B cell (primary cell): ENCODE data around the gene ACSM6. TPM values are rescaled to one million over a fixed set of nuclear protein-coding genes. Genes with fewer than 3 reads are reported as not detected.

Source experiments
- ATAC-seq: fragments of 200-7000 bp; cut with Tn5 transposase; one replicate; pipeline ENCODE4 v1.10.0; 2021; ENCODE audit warnings: low read depth, mild to moderate bottlenecking, moderate number of reproducible peaks, moderate library complexity
- CTCF ChIA-PET: fragments of 350-600 bp; sonication (Branson Sonifier 250); formaldehyde crosslinking; loops from one replicate; lab custom pipeline; 2021; ENCODE audit warnings: antibody characterized with exemption, inconsistent platforms; lab: Charles Lee
- POLR2A ChIA-PET: fragments of 350-600 bp; sonication (Branson Sonifier 250); formaldehyde crosslinking; loops from one replicate; lab custom pipeline; 2021; ENCODE audit warnings: antibody characterized with exemption; lab: Charles Lee
- DNase-seq: peaks from one replicate; pipeline ENCODE4 v3.0.0; 2013
- H2AFZ ChIP-seq: 2 replicates; pipeline ENCODE4 v1.6.1; 2012; ENCODE audit warnings: mild to moderate bottlenecking, low read depth, low read length; ENCODE audit not compliant: insufficient read depth, poor library complexity, severe bottlenecking
- H3K27ac ChIP-seq, 2 donors: 1 replicate in 1 of 2; 2 replicates in 1 of 2; pipeline ENCODE4 v1.5.1; 2012 to 2013; ENCODE audit warnings: low read length in 2 of 2, mild to moderate bottlenecking in 2 of 2, moderate library complexity in 1 of 2
- H3K27me3 ChIP-seq, 4 experiments: fragments of 200-600 bp in 1 of 4; sonication (generic) in 1 of 4; replicated peaks in 1 of 4; 1 replicate in 2 of 4; 2 replicates in 2 of 4; pipeline versions ENCODE4 v1.6.1 to v1.7.0; 2013 to 2016; ENCODE audit warnings: low read length in 3 of 4, mild to moderate bottlenecking in 2 of 4, mixed read lengths in 1 of 4, moderate library complexity in 1 of 4; ENCODE audit not compliant: insufficient read depth in 4 of 4, control insufficient read depth in 3 of 4; ENCODE audit errors: control extremely low read depth in 1 of 4
- H3K36me3 ChIP-seq, 2 experiments: replicated peaks in 1 of 2; 1 replicate in 1 of 2; 2 replicates in 1 of 2; pipeline versions ENCODE4 v1.6.1 to v1.7.1; 2013; ENCODE audit warnings: low read length in 1 of 2; ENCODE audit not compliant: insufficient read depth in 2 of 2, control insufficient read depth in 1 of 2; ENCODE audit errors: control extremely low read depth in 1 of 2, extremely low read depth in 1 of 2
- H3K4me1 ChIP-seq, 2 donors: fragments of 200-600 bp in 1 of 2; sonication (generic) in 1 of 2; 1 replicate in 1 of 2; 2 replicates in 1 of 2; pipeline versions ENCODE4 v1.5.1 to v1.6.1; 2013 to 2017; ENCODE audit warnings: low read length in 2 of 2; ENCODE audit not compliant: control insufficient read depth in 2 of 2, insufficient read depth in 2 of 2
- H3K4me2 ChIP-seq: replicated peaks from 2 replicates; pipeline ENCODE3; 2012; ENCODE audit warnings: mild to moderate bottlenecking, low read depth, low read length; ENCODE audit not compliant: poor library complexity, severe bottlenecking
- H3K4me3 ChIP-seq, 5 experiments: fragments of 200-600 bp in 1 of 5; sonication (generic) in 1 of 5; 1 replicate in 3 of 5; 2 replicates in 2 of 5; pipeline versions ENCODE4 v1.5.1 to v1.7.0; 2011 to 2016; ENCODE audit warnings: low read length in 4 of 5, mild to moderate bottlenecking in 4 of 5, low read depth in 2 of 5, control low read depth in 1 of 5, moderate library complexity in 1 of 5; ENCODE audit not compliant: insufficient read depth in 1 of 5; ENCODE audit errors: control extremely low read depth in 1 of 5, extremely low read depth in 1 of 5
- H3K79me2 ChIP-seq: fragments of 200-600 bp; sonication (generic); one replicate; pipeline ENCODE4 v1.6.0; 2016; ENCODE audit warnings: low read length; ENCODE audit not compliant: control insufficient read depth, insufficient read depth
- H3K9ac ChIP-seq: fragments of 200-600 bp; sonication (generic); 2 replicates; pipeline ENCODE4 v1.6.1; 2017; ENCODE audit warnings: mild to moderate bottlenecking, low read length, moderate library complexity
- H3K9me3 ChIP-seq, 3 donors: one replicate each; pipeline versions ENCODE4 v1.6.1 to v1.7.1; 2013; ENCODE audit warnings: low read length in 2 of 3; ENCODE audit not compliant: control insufficient read depth in 2 of 3, insufficient read depth in 1 of 3; ENCODE audit errors: control extremely low read depth in 1 of 3
- H4K20me1 ChIP-seq: 2 replicates; pipeline ENCODE4 v1.6.0; 2012; ENCODE audit warnings: mild to moderate bottlenecking, low read length; ENCODE audit not compliant: insufficient read depth, control insufficient read depth, poor library complexity, severe bottlenecking
- H3K27ac Mint-ChIP-seq: one replicate; pipeline ENCODE4 v1.8.0; 2021; ENCODE audit warnings: mixed read lengths
- H3K27me3 Mint-ChIP-seq: one replicate; pipeline ENCODE4 v1.8.0; 2021; ENCODE audit warnings: mixed read lengths
- H3K4me1 Mint-ChIP-seq: one replicate; pipeline ENCODE4 v1.8.0; 2021; ENCODE audit warnings: mixed read lengths
- H3K4me3 Mint-ChIP-seq: one replicate; pipeline ENCODE4 v1.8.0; 2021; ENCODE audit warnings: mixed read lengths
- H3K9me3 Mint-ChIP-seq: one replicate; pipeline ENCODE4 v1.8.0; 2022; ENCODE audit warnings: mixed read lengths; ENCODE audit not compliant: insufficient read depth
- EZH2 ChIP-seq: IDR thresholded peaks from 2 replicates; pipeline ENCODE4 v1.6.1; 2012; ENCODE audit warnings: borderline replicate concordance, low read depth, mild to moderate bottlenecking, moderate library complexity, low read length; ENCODE audit not compliant: insufficient read depth, poor library complexity, severe bottlenecking
- WGBS: methylation state at CpG from one replicate; pipeline ENCODE4 v1.1.5; 2013; ENCODE audit warnings: missing lambda C conversion rate; ENCODE audit not compliant: insufficient coverage; 5-methylcytosine and 5-hydroxymethylcytosine counted together
- intact Hi-C: fragments of 100-400 bp; cut with micrococcal nuclease; formaldehyde crosslinking; loops from one replicate; pipeline ENCODE4 v1.10.0; 2022
- polyA plus RNA-seq: library from polyadenylated mRNA; depleted of rRNA; stranded (reverse); fragments of >200 nt; gene quantifications from 2 replicates; pipeline ENCODE4 v1.2.3, GENCODE V29; 2012
- total RNA-seq, 2 donors: library from RNA; stranded (reverse); fragments of 120-200 nt in 1 of 2; gene quantifications; 1 replicate in 1 of 2; 2 replicates in 1 of 2; pipeline versions ENCODE4 v1.2.3 to v1.2.4, GENCODE V29; 2013 to 2022
- TF ChIP-seq, protein P1 (sequence below): fragments of 200-600 bp; IDR thresholded peaks from one replicate; pipeline ENCODE4 v1.8.0; 2022; ENCODE audit warnings: antibody characterized with exemption, mild to moderate bottlenecking

The ACSM6 gene
- total and polyA plus RNA-seq, 2 donors (not counting 1 experiment from before 2014, with no cell fraction given): not detected

DNA sequence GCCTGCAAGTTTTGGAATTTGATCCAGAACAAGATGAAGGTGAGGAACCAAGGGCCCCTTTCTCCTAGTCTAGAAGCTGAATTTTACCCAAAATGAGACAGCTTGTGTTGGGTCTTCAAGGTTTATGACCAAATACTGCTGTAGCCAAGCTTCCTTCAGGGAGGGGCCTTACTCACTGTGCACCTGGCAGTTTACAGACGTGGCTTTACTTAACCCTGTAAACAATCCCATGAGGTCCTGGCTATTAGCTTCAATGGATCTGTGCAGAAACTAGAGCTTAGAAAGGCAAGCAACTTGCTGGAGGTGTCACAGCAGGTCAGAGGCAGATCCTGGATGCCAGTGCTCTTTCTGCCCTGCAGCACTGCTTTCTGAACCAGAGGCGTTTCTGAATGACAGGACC, 50.1 kb downstream of the ACSM6 start:
- 58% methylated on average over 1 of the region's 2 CpGs for WGBS
- peaks cover 20% of the 10 kb centered on the region for H4K20me1 ChIP-seq
- peaks cover 46% of the 10 kb centered on the region for H3K79me2 ChIP-seq
- ATAC-seq (no peak), DNase-seq (no peak)
- Mint-ChIP-seq H3K27me3 (no peaks in the 10 kb centered on the region), H3K4me3 (no peak overlapping the region), H3K4me1 (peaks cover 28% of the 10 kb centered on the region), H3K27ac (no peak overlapping the region), H3K9me3 (peaks cover 4% of the 10 kb centered on the region)
- intact Hi-C loops: no loop called here
- peaks cover 7 to 14% of the 10 kb centered on the region in 2 donors for H3K4me1 ChIP-seq
- H3K27me3 ChIP-seq: no peaks in the 10 kb centered on the region
- no peak overlapping the region for H3K4me2 ChIP-seq
- ChIA-PET POLR2A (no interaction called here), CTCF (interaction anchor here (0.7 to 11.7 kb wide), 18 partner anchors 9 to 131 kb away, joined by 3 to 644 read pairs (median 4); partner anchors contain the start of gene PDLIM1)
- H3K36me3 ChIP-seq: peaks cover 11 to 82% of the 10 kb centered on the region in 2 experiments
- TF ChIP-seq, protein P1, sequence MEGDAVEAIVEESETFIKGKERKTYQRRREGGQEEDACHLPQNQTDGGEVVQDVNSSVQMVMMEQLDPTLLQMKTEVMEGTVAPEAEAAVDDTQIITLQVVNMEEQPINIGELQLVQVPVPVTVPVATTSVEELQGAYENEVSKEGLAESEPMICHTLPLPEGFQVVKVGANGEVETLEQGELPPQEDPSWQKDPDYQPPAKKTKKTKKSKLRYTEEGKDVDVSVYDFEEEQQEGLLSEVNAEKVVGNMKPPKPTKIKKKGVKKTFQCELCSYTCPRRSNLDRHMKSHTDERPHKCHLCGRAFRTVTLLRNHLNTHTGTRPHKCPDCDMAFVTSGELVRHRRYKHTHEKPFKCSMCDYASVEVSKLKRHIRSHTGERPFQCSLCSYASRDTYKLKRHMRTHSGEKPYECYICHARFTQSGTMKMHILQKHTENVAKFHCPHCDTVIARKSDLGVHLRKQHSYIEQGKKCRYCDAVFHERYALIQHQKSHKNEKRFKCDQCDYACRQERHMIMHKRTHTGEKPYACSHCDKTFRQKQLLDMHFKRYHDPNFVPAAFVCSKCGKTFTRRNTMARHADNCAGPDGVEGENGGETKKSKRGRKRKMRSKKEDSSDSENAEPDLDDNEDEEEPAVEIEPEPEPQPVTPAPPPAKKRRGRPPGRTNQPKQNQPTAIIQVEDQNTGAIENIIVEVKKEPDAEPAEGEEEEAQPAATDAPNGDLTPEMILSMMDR: no peak
- no peak for TF ChIP-seq EZH2
- no peak overlapping the region for H3K9ac ChIP-seq
- H3K27ac ChIP-seq: no peak overlapping the region
- H3K9me3 ChIP-seq: no peaks in the 10 kb centered on the region
- H2AFZ ChIP-seq: no peak overlapping the region
- H3K4me3 ChIP-seq: no peak overlapping the region

DNA sequence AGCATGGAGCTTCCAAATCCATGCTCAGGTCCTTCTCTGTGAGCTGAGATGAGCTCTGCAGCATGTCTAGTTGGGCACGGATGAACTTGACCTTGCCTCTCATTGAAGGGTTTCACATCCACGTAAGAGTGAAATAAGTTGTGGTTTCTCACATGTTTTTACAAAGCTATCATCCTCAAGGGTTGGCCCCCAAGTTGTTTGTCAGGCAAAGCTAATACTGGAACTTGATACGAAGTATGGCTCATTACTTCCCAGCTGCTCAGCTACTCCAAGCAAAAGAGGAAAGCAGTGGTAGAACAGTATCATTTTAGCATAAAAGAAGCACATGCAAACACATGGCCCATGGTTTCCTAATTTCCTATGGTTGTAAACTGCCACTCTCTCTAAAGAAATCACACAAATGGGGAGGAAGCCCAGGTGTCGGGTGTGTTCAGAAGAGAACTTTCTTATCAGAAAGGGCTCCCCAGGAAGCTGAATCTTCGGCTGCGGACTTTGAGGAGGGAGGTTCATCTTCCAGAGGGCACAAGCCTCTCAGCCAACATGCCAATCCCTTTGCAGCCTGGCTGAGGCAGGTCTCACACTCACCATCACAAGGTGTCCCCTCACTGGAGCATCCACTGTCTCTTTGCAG, 51.5 kb downstream of the ACSM6 start:
- Histone ChIP-seq H3K4me3 (no peak overlapping the region), H3K4me1 (peaks cover 7 to 14% of the 10 kb centered on the region in 2 donors), H3K27me3 (no peaks in the 10 kb centered on the region), H3K27ac (peak overlapping the region in 1 of 2 donors; percentile 5), H3K9ac (no peak overlapping the region), H2AFZ (no peak overlapping the region), H3K36me3 (peaks cover 11 to 85% of the 10 kb centered on the region in 2 experiments), H3K9me3 (no peaks in the 10 kb centered on the region), H3K79me2 (peaks cover 46% of the 10 kb centered on the region), H4K20me1 (peaks cover 20% of the 10 kb centered on the region), H3K4me2 (no peak overlapping the region)
- H3K4me1 Mint-ChIP-seq: peaks cover 28% of the 10 kb centered on the region
- H3K9me3 Mint-ChIP-seq: no peaks in the 10 kb centered on the region
- POLR2A ChIA-PET: no interaction called here
- TF ChIP-seq EZH2: no peak
- CTCF ChIA-PET: interaction anchor here (0.5 to 11.7 kb wide), 29 partner anchors 9 to 198 kb away, joined by 3 to 644 read pairs (median 6); partner anchors contain the start of gene PDLIM1
- no peak overlapping the region for H3K4me3 Mint-ChIP-seq
- no CpG with 5 or more reads among the region's 6 CpGs for WGBS
- ATAC-seq (no peak), DNase-seq (no peak)
- peak overlapping the region; percentile 32 for H3K27ac Mint-ChIP-seq
- no peaks in the 10 kb centered on the region for H3K27me3 Mint-ChIP-seq
- intact Hi-C loops: loop anchor here (1.0 to 2.0 kb wide), 3 partner anchors 45 to 118 kb away; partner anchors contain the start of gene PDLIM1
